Sigmoid colon (tissue), 7 donors: Measurements from ENCODE around the gene PHETA1. TPM values are rescaled to one million over a fixed set of nuclear protein-coding genes. Genes with fewer than 3 reads are reported as not detected.

Experiments
- DNase-seq: peaks from one replicate; pipeline ENCODE4 v3.0.0-alpha.2; 2019
- H3K27ac ChIP-seq, 4 donors: fragments of 200-600 bp; sonication (generic); one replicate each; pipeline ENCODE4 v1.5.1; 2016 to 2019; ENCODE audit warnings: mild to moderate bottlenecking in 1 of 4
- H3K27me3 ChIP-seq, 3 donors: fragments of 200-600 bp; sonication (generic); one replicate each; pipeline ENCODE4 v1.5.1; 2019; ENCODE audit warnings: mild to moderate bottlenecking in 1 of 3
- H3K36me3 ChIP-seq, 4 donors: fragments of 200-600 bp; sonication (generic); one replicate each; pipeline ENCODE4 v1.5.1; 2016 to 2019
- H3K4me1 ChIP-seq, 4 donors: fragments of 200-600 bp; sonication (generic); one replicate each; pipeline ENCODE4 v1.5.1; 2017 to 2019
- H3K4me3 ChIP-seq, 4 donors: fragments of 200-600 bp; sonication (generic); one replicate each; pipeline ENCODE4 v1.5.1; 2017 to 2019; ENCODE audit warnings: mild to moderate bottlenecking in 2 of 4, moderate library complexity in 1 of 4
- H3K9me3 ChIP-seq, 4 donors: fragments of 200-600 bp in 3 of 4; sonication (generic) in 3 of 4; one replicate each; pipeline versions ENCODE4 v1.5.1 to v1.6.1; 2013 to 2019
- CTCF ChIP-seq, 4 experiments: fragments of 450-650 bp in 3 of 4; fragments of 200-600 bp in 1 of 4; IDR thresholded peaks; one replicate each; pipeline ENCODE4 v1.5.1; 2016 to 2019; ENCODE audit warnings: antibody characterized with exemption in 4 of 4, mild to moderate bottlenecking in 3 of 4, moderate library complexity in 2 of 4
- EP300 ChIP-seq, 4 donors: sonication (generic); formaldehyde crosslinking; IDR thresholded peaks; one replicate each; pipeline ENCODE4 v1.6.1; 2017; ENCODE audit warnings: antibody characterized with exemption in 4 of 4
- POLR2A ChIP-seq, 2 donors: fragments of 450-650 bp; IDR thresholded peaks; one replicate each; pipeline ENCODE4 v1.6.1; 2016; ENCODE audit warnings: antibody characterized with exemption in 2 of 2, mild to moderate bottlenecking in 2 of 2, moderate library complexity in 2 of 2
- POLR2AphosphoS5 ChIP-seq, 4 donors: sonication (generic); formaldehyde crosslinking; IDR thresholded peaks; one replicate each; pipeline ENCODE4 v1.6.1; 2017; ENCODE audit warnings: antibody characterized with exemption in 4 of 4
- WGBS, 2 donors: extraction: QIAGEN DNeasy Blood & Tissue Kit; methylation state at CpG; one replicate each; pipeline ENCODE4 v1.1.7; 2013; 5-methylcytosine and 5-hydroxymethylcytosine counted together
- intact Hi-C: fragments of 100-400 bp; cut with DNase I; formaldehyde crosslinking; loops from one replicate; pipeline ENCODE4 v1.15.1; 2023
- polyA plus RNA-seq, 3 donors: library from polyadenylated mRNA; stranded (reverse); fragments of 200-250 nt; gene quantifications; one replicate each; pipeline ENCODE4 v1.2.3, GENCODE V29; 2013
- small RNA-seq, 3 donors: library from RNA; depleted of rRNA; stranded (forward); fragments of <200 nt; gene quantifications; one replicate each; pipeline ENCODE3, GENCODE V24; 2016
- total RNA-seq, 4 donors: library from RNA; depleted of rRNA; stranded (reverse); fragments of >200 nt; gene quantifications; one replicate each; pipeline ENCODE4 v1.1.0, GENCODE V29; 2016
- donor health status: healthy with polysubstance abuse.
- donor health status: Bipolar disorder and iron deficiency.
- donor health status: healthy.

PHETA1 gene
- total and polyA plus RNA-seq, 7 donors: 3.6 to 21.6 (median 6.1) TPM

GRCh38 chr12:111313833-111314259, 55.0 kb downstream of the PHETA1 start:
- Histone ChIP-seq H3K27ac (no peak overlapping the region), H3K9me3 (no peaks in the 10 kb centered on the region), H3K4me3 (peak overlapping the region in 1 of 4 donors; percentile 5), H3K27me3 (peaks cover 0 to 25% (median 0%) of the 10 kb centered on the region in 3 donors), H3K36me3 (no peaks in the 10 kb centered on the region), H3K4me1 (no peaks in the 10 kb centered on the region)
- intact Hi-C loops: loop anchor here (1.0 to 2.0 kb wide), 3 partner anchors 289 to 420 kb away; no protein-coding TSS in a partner anchor
- no peak for TF ChIP-seq POLR2AphosphoS5 (IDR thresholded peaks at IDR 0.05)
- TF ChIP-seq CTCF (IDR thresholded peaks at IDR 0.05): peak; percentile 79 to 92 (median 84)
- TF ChIP-seq EP300 (IDR thresholded peaks at IDR 0.05): no peak
- WGBS, 2 donors: 2 to 3% methylated on average over 8 of the region's 8 CpGs
- DNase-seq: peak; percentile 85

- Histone ChIP-seq H3K36me3 (no peaks in the 10 kb centered on the region), H3K4me3 (no peak overlapping the region), H3K9me3 (no peaks in the 10 kb centered on the region), H3K27me3 (peaks cover 0 to 19% (median 0%) of the 10 kb centered on the region in 3 donors), H3K4me1 (no peaks in the 10 kb centered on the region), H3K27ac (no peak overlapping the region)
- DNase-seq: no peak
- WGBS, 2 donors: 60 to 71% methylated on average over 5 of the region's 5 CpGs
- no peak for TF ChIP-seq CTCF (IDR thresholded peaks at IDR 0.05)
- TF ChIP-seq EP300 (IDR thresholded peaks at IDR 0.05): no peak
- intact Hi-C loops: loop anchor here (1.0 to 2.0 kb wide), 2 partner anchors 376 to 418 kb away; no protein-coding TSS in a partner anchor
Measured at GRCh38 chr12:111312708-111313107, 56.2 kb downstream of the PHETA1 start.

GRCh38 chr12:111312016-111312415, 56.9 kb downstream of the PHETA1 start:
- H3K9me3 ChIP-seq: no peaks in the 10 kb centered on the region
- TF ChIP-seq POLR2A (IDR thresholded peaks at IDR 0.05) (no peak), POLR2AphosphoS5 (IDR thresholded peaks at IDR 0.05) (no peak), CTCF (IDR thresholded peaks at IDR 0.05) (no peak), EP300 (IDR thresholded peaks at IDR 0.05) (no peak)
- H3K4me3 ChIP-seq: no peak overlapping the region
- H3K4me1 ChIP-seq: no peaks in the 10 kb centered on the region
- DNase-seq: no peak
- intact Hi-C loops: loop anchor here (2.0 kb wide), 1 partner anchor 375 kb away; no protein-coding TSS in a partner anchor
- no peak overlapping the region for H3K27ac ChIP-seq
- H3K36me3 ChIP-seq: no peaks in the 10 kb centered on the region
- H3K27me3 ChIP-seq: peaks cover 0 to 19% (median 0%) of the 10 kb centered on the region in 3 donors
- WGBS, 2 donors: 92% methylated on average over 13 of the region's 13 CpGs

DNA sequence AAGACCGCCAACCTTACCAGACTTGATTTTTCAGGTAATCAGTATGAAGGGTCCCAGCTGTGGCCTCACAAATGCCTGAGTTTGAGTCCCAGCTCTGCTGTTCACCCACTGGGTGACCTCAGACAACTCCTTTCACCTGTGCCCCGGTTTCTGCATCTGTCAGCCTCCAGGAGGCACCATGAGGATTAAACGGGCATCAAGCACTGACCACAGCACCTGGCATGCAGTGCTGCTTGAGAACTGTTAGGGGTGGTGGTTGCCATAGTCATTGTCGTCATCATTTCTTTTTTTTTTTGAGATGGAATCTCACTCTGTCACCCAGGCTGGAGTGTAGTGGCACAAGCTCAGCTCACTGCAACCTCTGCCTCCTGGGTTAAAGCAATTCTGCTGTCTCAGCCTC, 57.9 kb downstream of the PHETA1 start:
- no peak for DNase-seq
- Histone ChIP-seq H3K27me3 (peaks cover 0 to 19% (median 0%) of the 10 kb centered on the region in 3 donors), H3K9me3 (peaks cover 0 to 3% (median under 1%) of the 10 kb centered on the region in 4 donors), H3K4me3 (no peak overlapping the region), H3K27ac (no peak overlapping the region), H3K36me3 (no peaks in the 10 kb centered on the region), H3K4me1 (no peaks in the 10 kb centered on the region)
- TF ChIP-seq EP300 (IDR thresholded peaks at IDR 0.05) (no peak), POLR2AphosphoS5 (IDR thresholded peaks at IDR 0.05) (no peak), CTCF (IDR thresholded peaks at IDR 0.05) (no peak), POLR2A (IDR thresholded peaks at IDR 0.05) (no peak)
- intact Hi-C loops: no loop called here
- 53 to 67% methylated on average over 4 of the region's 4 CpGs for WGBS, 2 donors

Small RNAs within 50 kb of the gene (small RNA-seq; reads per million reads assigned to genes)
- 0 reads per million in 3 donors for gene RNA5SP373

Other genes starting within 250 kb of the PHETA1 start
- 10 to 100 TPM; 13.2 to 32.5 (median 14.9) TPM for gene SH2B3, start 36.8 kb upstream of the PHETA1 start, total RNA-seq
- gene SH2B3, start 36.8 kb upstream of the PHETA1 start, polyA plus RNA-seq: 10 to 100 TPM; 10.4 to 14.1 (median 12.0) TPM
- 100 to 1,000 TPM in 1 of 4 donors, 10 to 100 TPM in 3; 42.5 to 119 (median 54.7) TPM for gene ATXN2, start 230.2 kb upstream of the PHETA1 start, total RNA-seq
- 10 to 100 TPM in 2 of 3 donors, 1 to 10 TPM in 1; 6.5 to 24.3 (median 10.2) TPM for gene ATXN2, start 230.2 kb upstream of the PHETA1 start, polyA plus RNA-seq